Astrocyte (in vitro differentiated cells and primary cell): ENCODE measurements around the gene IBSP. TPM values are rescaled to one million over a fixed set of nuclear protein-coding genes. Genes with fewer than 3 reads are reported as not detected.
A peak's percentile ranks its signal among the peaks of the same experiment; 100 is the strongest.

Experiments
- DNase-seq: peaks from one replicate; pipeline ENCODE4 v3.0.0-alpha.2; 2010; ENCODE audit warnings: low read depth
- FAIRE-seq: peaks from 2 replicates; lab custom pipeline; 2011; peaks lifted over from hg19 to GRCh38; lab: Jason Lieb, UNC
- H2AFZ ChIP-seq: 2 replicates; pipeline ENCODE4 v1.6.0; 2012; ENCODE audit warnings: low read depth, low read length, inconsistent platforms
- H3K27ac ChIP-seq: 2 replicates; pipeline ENCODE4 v1.5.1; 2011; ENCODE audit warnings: low read depth, low read length, inconsistent platforms
- H3K27me3 ChIP-seq: 2 replicates; pipeline ENCODE4 v1.6.0; 2011; ENCODE audit warnings: low read length, inconsistent platforms; ENCODE audit not compliant: insufficient read depth
- H3K36me3 ChIP-seq: 2 replicates; pipeline ENCODE4 v1.5.1; 2011; ENCODE audit warnings: low read length, inconsistent platforms; ENCODE audit not compliant: insufficient read depth
- H3K4me1 ChIP-seq: 2 replicates; pipeline ENCODE4 v1.5.1; 2011; ENCODE audit warnings: low read length, inconsistent platforms; ENCODE audit not compliant: insufficient read depth
- H3K4me2 ChIP-seq: 2 replicates; pipeline ENCODE4 v1.6.0; 2012; ENCODE audit warnings: low read length, inconsistent platforms
- H3K4me3 ChIP-seq: 2 replicates; pipeline ENCODE4 v1.5.1; 2011; ENCODE audit warnings: low read depth, mild to moderate bottlenecking, low read length, inconsistent platforms; ENCODE audit not compliant: insufficient read depth
- H3K79me2 ChIP-seq: 2 replicates; pipeline ENCODE4 v1.6.0; 2012; ENCODE audit warnings: mild to moderate bottlenecking, low read length, inconsistent platforms; ENCODE audit not compliant: insufficient read depth
- H3K9ac ChIP-seq: 2 replicates; pipeline ENCODE4 v1.6.0; 2012; ENCODE audit warnings: mild to moderate bottlenecking, low read length, inconsistent platforms
- H3K9me3 ChIP-seq: 2 replicates; pipeline ENCODE4 v1.5.1; 2012; ENCODE audit warnings: low read depth, mild to moderate bottlenecking, low read length, inconsistent platforms; ENCODE audit not compliant: insufficient read depth
- H4K20me1 ChIP-seq: 2 replicates; pipeline ENCODE4 v1.6.0; 2012; ENCODE audit warnings: low read length, inconsistent platforms; ENCODE audit not compliant: insufficient read depth
- H3K27ac Mint-ChIP-seq: one replicate; pipeline ENCODE4 v1.8.0; 2021; ENCODE audit warnings: mild to moderate bottlenecking, mixed read lengths; ENCODE audit not compliant: unreplicated experiment
- H3K27me3 Mint-ChIP-seq: one replicate; pipeline ENCODE4 v1.8.0; 2021; ENCODE audit warnings: low read depth, mixed read lengths; ENCODE audit not compliant: unreplicated experiment
- H3K36me3 Mint-ChIP-seq: one replicate; pipeline ENCODE4 v1.8.0; 2021; ENCODE audit warnings: low read depth, mixed read lengths; ENCODE audit not compliant: unreplicated experiment
- H3K4me1 Mint-ChIP-seq: one replicate; pipeline ENCODE4 v1.8.0; 2021; ENCODE audit warnings: low read depth, mixed read lengths; ENCODE audit not compliant: unreplicated experiment
- H3K4me3 Mint-ChIP-seq: one replicate; pipeline ENCODE4 v1.8.0; 2021; ENCODE audit warnings: mild to moderate bottlenecking, moderate library complexity, mixed read lengths; ENCODE audit not compliant: unreplicated experiment
- H3K9me3 Mint-ChIP-seq: one replicate; pipeline ENCODE4 v1.8.0; 2021; ENCODE audit warnings: mild to moderate bottlenecking, mixed read lengths; ENCODE audit not compliant: unreplicated experiment
- EZH2 ChIP-seq: IDR thresholded peaks from 2 replicates; pipeline ENCODE4 v1.6.1; 2012; ENCODE audit warnings: mild to moderate bottlenecking, low read length, inconsistent platforms; ENCODE audit not compliant: insufficient read depth
- total RNA-seq: library from RNA; stranded (reverse); gene quantifications from 2 replicates; pipeline ENCODE4 v1.2.1, GENCODE V29; 2021
- TF ChIP-seq, protein P1 (sequence below): IDR thresholded peaks from 2 replicates; pipeline ENCODE4 v1.5.1; 2011; ENCODE audit warnings: low read depth, mild to moderate bottlenecking, inconsistent platforms, low read length, moderate library complexity; ENCODE audit not compliant: insufficient read depth

IBSP gene
- total RNA-seq, 1 donor from 2014 or later: not detected

DNA sequence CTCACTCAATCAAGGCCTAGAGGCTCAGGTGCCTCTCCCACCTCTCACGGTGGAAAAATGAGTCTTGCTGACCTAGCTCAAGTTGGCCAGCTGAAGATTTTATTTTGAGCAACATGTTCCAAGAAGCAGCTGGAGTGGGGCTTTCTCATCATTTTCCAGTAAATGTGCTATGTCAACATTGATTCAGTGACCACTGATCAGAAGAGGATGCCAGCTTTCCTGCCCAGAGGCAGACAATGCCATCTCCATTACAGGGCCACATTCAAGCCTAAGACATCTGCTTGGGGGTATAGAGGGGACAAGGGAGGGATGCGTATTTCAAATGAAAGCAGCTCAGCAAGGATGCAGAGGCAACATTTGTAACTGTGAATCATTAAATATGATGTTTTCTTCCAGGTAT lies 36.4 kb downstream of the IBSP start:
- Histone ChIP-seq H2AFZ (no peak overlapping the region), H3K9ac (no peak overlapping the region), H3K79me2 (no peaks in the 10 kb centered on the region), H3K36me3 (no peaks in the 10 kb centered on the region), H3K27ac (no peak overlapping the region), H3K4me3 (no peak overlapping the region), H3K4me1 (peaks cover 5% of the 10 kb centered on the region), H4K20me1 (no peaks in the 10 kb centered on the region), H3K9me3 (no peaks in the 10 kb centered on the region), H3K27me3 (no peaks in the 10 kb centered on the region), H3K4me2 (no peak overlapping the region)
- Mint-ChIP-seq H3K36me3 (no peaks in the 10 kb centered on the region), H3K4me3 (no peak overlapping the region), H3K9me3 (peaks cover 3% of the 10 kb centered on the region), H3K4me1 (peaks cover 17% of the 10 kb centered on the region), H3K27me3 (no peaks in the 10 kb centered on the region), H3K27ac (peak overlapping the region; percentile 48)
- no peak for DNase-seq
- TF ChIP-seq, protein P1, sequence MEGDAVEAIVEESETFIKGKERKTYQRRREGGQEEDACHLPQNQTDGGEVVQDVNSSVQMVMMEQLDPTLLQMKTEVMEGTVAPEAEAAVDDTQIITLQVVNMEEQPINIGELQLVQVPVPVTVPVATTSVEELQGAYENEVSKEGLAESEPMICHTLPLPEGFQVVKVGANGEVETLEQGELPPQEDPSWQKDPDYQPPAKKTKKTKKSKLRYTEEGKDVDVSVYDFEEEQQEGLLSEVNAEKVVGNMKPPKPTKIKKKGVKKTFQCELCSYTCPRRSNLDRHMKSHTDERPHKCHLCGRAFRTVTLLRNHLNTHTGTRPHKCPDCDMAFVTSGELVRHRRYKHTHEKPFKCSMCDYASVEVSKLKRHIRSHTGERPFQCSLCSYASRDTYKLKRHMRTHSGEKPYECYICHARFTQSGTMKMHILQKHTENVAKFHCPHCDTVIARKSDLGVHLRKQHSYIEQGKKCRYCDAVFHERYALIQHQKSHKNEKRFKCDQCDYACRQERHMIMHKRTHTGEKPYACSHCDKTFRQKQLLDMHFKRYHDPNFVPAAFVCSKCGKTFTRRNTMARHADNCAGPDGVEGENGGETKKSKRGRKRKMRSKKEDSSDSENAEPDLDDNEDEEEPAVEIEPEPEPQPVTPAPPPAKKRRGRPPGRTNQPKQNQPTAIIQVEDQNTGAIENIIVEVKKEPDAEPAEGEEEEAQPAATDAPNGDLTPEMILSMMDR: no peak
- TF ChIP-seq EZH2: no peak
- no peak for FAIRE-seq

DNA sequence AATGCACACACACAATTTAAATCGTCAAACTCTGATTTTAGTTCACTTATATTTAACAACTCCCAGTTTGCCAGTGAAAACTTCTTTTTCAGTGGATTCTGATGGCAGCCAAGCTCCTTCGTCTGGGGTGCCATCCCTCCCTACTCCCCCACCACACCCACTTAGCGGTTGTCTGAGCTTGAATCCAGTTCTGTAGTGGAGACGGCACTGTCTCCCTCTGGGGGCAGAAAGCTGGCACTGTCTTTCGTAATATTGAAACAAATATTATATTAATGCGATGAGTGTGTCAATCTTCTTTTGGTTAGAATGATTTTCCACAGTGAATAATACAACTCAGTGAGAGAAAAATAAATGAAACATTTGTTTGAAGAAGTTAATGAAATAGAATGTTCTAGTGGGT lies 38.9 kb downstream of the IBSP start:
- H3K27ac Mint-ChIP-seq: peak overlapping the region; percentile 23

More for the DNA sequence above, 38.9 kb downstream of the IBSP start:
- H3K4me2 ChIP-seq: no peak overlapping the region
- FAIRE-seq: no peak
- no peak overlapping the region for H3K9ac ChIP-seq
- Mint-ChIP-seq H3K4me3 (no peak overlapping the region), H3K9me3 (no peaks in the 10 kb centered on the region), H3K27me3 (no peaks in the 10 kb centered on the region), H3K4me1 (peaks cover 18% of the 10 kb centered on the region), H3K36me3 (no peaks in the 10 kb centered on the region)
- peaks cover 5% of the 10 kb centered on the region for H3K4me1 ChIP-seq
- no peak overlapping the region for H2AFZ ChIP-seq
- no peaks in the 10 kb centered on the region for H3K9me3 ChIP-seq
- no peak overlapping the region for H3K4me3 ChIP-seq
- H3K36me3 ChIP-seq: no peaks in the 10 kb centered on the region
- no peaks in the 10 kb centered on the region for H4K20me1 ChIP-seq
- no peaks in the 10 kb centered on the region for H3K27me3 ChIP-seq
- TF ChIP-seq, protein P1: peak; percentile 25
- TF ChIP-seq EZH2: no peak
- no peak overlapping the region for H3K27ac ChIP-seq
- no peaks in the 10 kb centered on the region for H3K79me2 ChIP-seq
- no peak for DNase-seq
